HUES64 (cell line): ENCODE measurements around the gene TDRD15.
"Not testable (repeated sequence)": the region's sequence is repeated elsewhere in the genome, so short reads cannot be mapped to it uniquely, and the experiment has no call there.

Experiments
- H3K27ac ChIP-seq: 2 replicates; pipeline ENCODE4 v1.7.0; 2013; ENCODE audit warnings: low read depth, low read length, inconsistent platforms
- H3K27me3 ChIP-seq: 2 replicates; pipeline ENCODE4 v1.6.1; 2013; ENCODE audit warnings: mild to moderate bottlenecking, low read length; ENCODE audit not compliant: insufficient read depth
- H3K36me3 ChIP-seq: 2 replicates; pipeline ENCODE4 v1.6.1; 2013; ENCODE audit warnings: mild to moderate bottlenecking, low read length; ENCODE audit not compliant: insufficient read depth
- H3K4me1 ChIP-seq: 2 replicates; pipeline ENCODE4 v1.6.1; 2013; ENCODE audit warnings: mild to moderate bottlenecking, low read length, moderate library complexity; ENCODE audit not compliant: insufficient read depth
- H3K4me3 ChIP-seq: 2 replicates; pipeline ENCODE4 v1.5.1; 2013; ENCODE audit warnings: mild to moderate bottlenecking, low read length, moderate library complexity
- H3K9ac ChIP-seq: 2 replicates; pipeline ENCODE4 v1.6.1; 2013; ENCODE audit warnings: mild to moderate bottlenecking, low read depth, low read length
- H3K9me3 ChIP-seq: 2 replicates; pipeline ENCODE4 v1.6.1; 2013; ENCODE audit warnings: low read depth, low read length; ENCODE audit not compliant: insufficient read depth
- WGBS: fragments of 150-250, 120-280 bp; methylation state at CpG from one replicate; pipeline ENCODE4 v1.1.7; 2013; ENCODE audit warnings: missing lambda C conversion rate; 5-methylcytosine and 5-hydroxymethylcytosine counted together

The TDRD15 gene

GRCh38 chr2:21148718-21149117 is 24.9 kb downstream of the TDRD15 start:
- no peaks in the 10 kb centered on the region for H3K36me3 ChIP-seq

GRCh38 chr2:21151234-21151633 is 27.5 kb downstream of the TDRD15 start:
- not testable (repeated sequence) for H3K36me3 ChIP-seq, H3K9ac ChIP-seq, H3K9me3 ChIP-seq, H3K27me3 ChIP-seq, H3K4me3 ChIP-seq, H3K27ac ChIP-seq, H3K4me1 ChIP-seq
- WGBS, result 50% methylated on average over 2 of the region's 2 CpGs

More at GRCh38 chr2:21148718-21149117, 24.9 kb downstream of the TDRD15 start:
- no peak overlapping the region for H3K27ac ChIP-seq
- no peaks in the 10 kb centered on the region for H3K4me1 ChIP-seq
- H3K4me3 ChIP-seq, result no peak overlapping the region
- H3K9me3 ChIP-seq, result no peaks in the 10 kb centered on the region
- H3K27me3 ChIP-seq, result no peaks in the 10 kb centered on the region
- H3K9ac ChIP-seq, result no peak overlapping the region

DNA sequence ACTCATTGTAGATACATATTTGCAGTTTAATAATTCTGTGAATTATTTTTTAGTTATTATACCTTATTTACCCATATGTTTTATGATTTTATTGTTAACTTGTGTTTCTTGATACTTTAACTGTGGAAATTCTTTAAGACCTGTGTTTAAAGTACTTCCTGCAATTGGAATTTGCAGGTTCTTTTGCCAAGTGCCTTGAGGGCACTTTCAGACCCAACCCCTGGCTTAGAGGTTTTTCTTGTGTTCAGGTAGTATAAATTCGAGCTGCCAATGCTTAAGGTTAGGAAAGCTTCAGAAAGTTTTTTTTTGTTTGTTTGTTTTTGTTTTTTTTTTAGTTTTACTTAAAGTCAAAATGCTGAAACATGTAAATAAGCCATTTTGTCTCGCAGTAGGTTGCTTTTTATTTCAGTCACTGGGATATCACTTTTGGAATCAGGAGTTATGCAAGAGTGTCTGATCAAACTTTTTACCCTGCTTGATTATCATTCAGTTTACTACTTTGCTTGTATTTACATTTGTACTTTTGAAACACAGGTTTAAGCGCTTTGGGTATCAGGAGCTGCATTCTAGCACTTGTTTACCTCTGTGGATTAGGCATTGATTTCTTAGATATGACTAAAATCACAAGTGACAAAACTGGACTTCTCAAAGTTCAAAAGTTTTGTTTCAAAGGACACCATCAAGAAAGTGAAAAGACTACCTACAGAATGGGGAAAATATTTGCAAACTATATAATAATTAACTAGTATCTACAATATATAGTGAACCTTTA is 31.8 kb downstream of the TDRD15 start:
- no peak overlapping the region for H3K4me3 ChIP-seq
- no peaks in the 10 kb centered on the region for H3K27me3 ChIP-seq
- no peaks in the 10 kb centered on the region for H3K4me1 ChIP-seq
- no peak overlapping the region for H3K9ac ChIP-seq
- H3K9me3 ChIP-seq, result no peaks in the 10 kb centered on the region
- no peaks in the 10 kb centered on the region for H3K36me3 ChIP-seq
- H3K27ac ChIP-seq, result no peak overlapping the region
- 52% methylated on average over 3 of the region's 3 CpGs for WGBS

DNA sequence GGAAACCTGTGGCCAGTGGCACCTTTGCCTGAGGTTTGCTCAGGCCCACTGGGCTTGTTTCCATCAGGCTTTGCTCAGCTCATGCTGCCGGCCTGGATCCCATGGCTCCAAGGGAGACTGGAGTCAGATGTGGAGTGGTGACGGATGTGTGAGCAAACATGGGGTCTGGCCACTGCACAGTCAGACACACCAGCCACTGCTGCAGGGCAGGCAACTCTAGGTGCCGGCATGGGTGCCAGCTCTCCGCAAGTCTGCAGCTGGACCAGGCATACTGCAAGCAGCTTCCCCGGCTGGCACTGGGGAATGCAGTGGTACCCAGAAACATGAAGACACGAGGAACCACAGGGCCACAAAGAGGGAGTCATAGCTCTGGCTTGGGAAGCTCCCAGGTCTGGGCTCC is 37.4 kb downstream of the TDRD15 start:
- 96% methylated on average over 6 of the region's 6 CpGs for WGBS
- Histone ChIP-seq H3K9me3 (no peaks in the 10 kb centered on the region), H3K36me3 (no peaks in the 10 kb centered on the region), H3K27ac (no peak overlapping the region), H3K4me3 (no peak overlapping the region), H3K27me3 (no peaks in the 10 kb centered on the region), H3K4me1 (no peaks in the 10 kb centered on the region), H3K9ac (no peak overlapping the region)

DNA sequence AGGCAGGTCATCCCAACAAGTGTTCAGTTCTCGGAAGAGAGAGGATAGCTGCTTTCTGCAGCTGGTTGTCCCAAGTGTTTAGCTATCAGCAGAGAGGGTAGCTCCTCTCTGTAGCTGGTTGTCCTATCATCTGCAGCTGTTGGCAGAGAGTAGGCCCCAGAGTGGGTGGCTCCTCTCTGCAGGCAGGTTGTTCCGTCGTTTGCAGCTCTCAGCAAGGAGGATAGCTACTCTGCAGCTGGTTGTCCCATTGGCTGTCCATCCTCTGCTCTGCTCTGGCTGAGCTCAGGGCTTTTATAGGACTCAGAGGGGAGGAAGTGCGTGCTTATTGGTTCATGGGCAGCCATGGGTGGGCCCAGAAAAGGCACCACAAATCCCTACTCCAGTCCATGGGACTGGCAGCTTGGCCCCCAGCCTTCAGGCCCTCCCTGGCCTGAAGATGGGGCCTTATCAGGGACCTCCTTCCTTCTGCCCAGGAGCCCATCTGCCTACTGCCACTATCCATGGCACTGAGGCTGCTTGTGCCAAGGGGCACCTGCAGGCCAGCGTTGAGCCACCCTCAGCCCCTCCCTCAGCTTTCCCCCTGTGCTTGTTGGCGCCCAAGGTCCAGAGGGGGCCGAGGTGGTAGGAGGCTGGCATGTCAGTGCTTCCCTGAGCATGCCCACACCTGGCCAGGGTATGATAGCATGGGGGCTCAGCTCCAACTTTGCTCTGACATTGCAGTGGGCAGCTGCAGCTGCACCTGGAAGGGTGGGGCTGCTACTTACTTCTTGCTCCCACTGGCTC is 38.3 kb downstream of the TDRD15 start:
- Histone ChIP-seq H3K27ac (no peak overlapping the region), H3K9me3 (no peaks in the 10 kb centered on the region), H3K4me3 (no peak overlapping the region), H3K27me3 (no peaks in the 10 kb centered on the region), H3K4me1 (no peaks in the 10 kb centered on the region), H3K36me3 (no peaks in the 10 kb centered on the region), H3K9ac (no peak overlapping the region)
- WGBS, result 87% methylated on average over 7 of the region's 7 CpGs

- no peaks in the 10 kb centered on the region for H3K36me3 ChIP-seq
- no peak overlapping the region for H3K4me3 ChIP-seq
- H3K27ac ChIP-seq, result no peak overlapping the region
- H3K9me3 ChIP-seq, result no peaks in the 10 kb centered on the region
- H3K9ac ChIP-seq, result no peak overlapping the region
- H3K27me3 ChIP-seq, result no peaks in the 10 kb centered on the region
- 78% methylated on average over 5 of the region's 5 CpGs for WGBS
- no peaks in the 10 kb centered on the region for H3K4me1 ChIP-seq
Measured at GRCh38 chr2:21162615-21162878, 38.8 kb downstream of the TDRD15 start.

GRCh38 chr2:21163213-21163612 is 39.4 kb downstream of the TDRD15 start:
- H3K9me3 ChIP-seq, result no peaks in the 10 kb centered on the region
- H3K36me3 ChIP-seq, result no peaks in the 10 kb centered on the region
- H3K27ac ChIP-seq, result no peak overlapping the region
- H3K27me3 ChIP-seq, result no peaks in the 10 kb centered on the region
- H3K4me1 ChIP-seq, result no peaks in the 10 kb centered on the region
- 94% methylated on average over 9 of the region's 9 CpGs for WGBS
- no peak overlapping the region for H3K9ac ChIP-seq
- no peak overlapping the region for H3K4me3 ChIP-seq

GRCh38 chr2:21165350-21165749 is 41.6 kb downstream of the TDRD15 start:
- H3K9ac ChIP-seq, result no peak overlapping the region
- no CpG with 5 or more reads among the region's 1 CpG for WGBS
- no peaks in the 10 kb centered on the region for H3K4me1 ChIP-seq
- H3K36me3 ChIP-seq, result no peaks in the 10 kb centered on the region
- no peaks in the 10 kb centered on the region for H3K9me3 ChIP-seq
- H3K27ac ChIP-seq, result no peak overlapping the region
- H3K4me3 ChIP-seq, result no peak overlapping the region
- H3K27me3 ChIP-seq, result no peaks in the 10 kb centered on the region

GRCh38 chr2:21175895-21176646 is 52.3 kb downstream of the TDRD15 start:
- Histone ChIP-seq H3K27ac (no peak overlapping the region), H3K4me3 (no peak overlapping the region), H3K9me3 (no peaks in the 10 kb centered on the region), H3K27me3 (no peaks in the 10 kb centered on the region), H3K4me1 (no peaks in the 10 kb centered on the region), H3K36me3 (no peaks in the 10 kb centered on the region), H3K9ac (no peak overlapping the region)
- 87% methylated on average over 5 of the region's 5 CpGs for WGBS

GRCh38 chr2:21181957-21182356 is 58.2 kb downstream of the TDRD15 start:
- H3K9ac ChIP-seq, result no peak overlapping the region
- no peak overlapping the region for H3K4me3 ChIP-seq
- no peaks in the 10 kb centered on the region for H3K4me1 ChIP-seq
- no peaks in the 10 kb centered on the region for H3K27me3 ChIP-seq
- 73% methylated on average over 5 of the region's 5 CpGs for WGBS
- H3K36me3 ChIP-seq, result no peaks in the 10 kb centered on the region
- no peak overlapping the region for H3K27ac ChIP-seq
- H3K9me3 ChIP-seq, result no peaks in the 10 kb centered on the region

- H3K27ac ChIP-seq, result no peak overlapping the region
- no peak overlapping the region for H3K4me3 ChIP-seq
- no peaks in the 10 kb centered on the region for H3K9me3 ChIP-seq
- H3K27me3 ChIP-seq, result no peaks in the 10 kb centered on the region
- H3K36me3 ChIP-seq, result no peaks in the 10 kb centered on the region
- no peak overlapping the region for H3K9ac ChIP-seq
- no peaks in the 10 kb centered on the region for H3K4me1 ChIP-seq
- 64% methylated on average over 4 of the region's 4 CpGs for WGBS
Measured at GRCh38 chr2:21183306-21183705, 59.5 kb downstream of the TDRD15 start.
